Measurements from ENCODE around the gene CMIP.
"Not testable (repeated sequence)": the region's sequence is repeated elsewhere in the genome, so short reads cannot be mapped to it uniquely, and the experiment has no call there.

Gene CMIP

GRCh38 chr16:81421536-81421935 is 23.1 kb upstream of the CMIP start:
- no peak for DNase-seq

- DNase-seq, result not testable (repeated sequence)
Observed at GRCh38 chr16:81422153-81422552, 22.5 kb upstream of the CMIP start.

- DNase-seq, result peak in 1 of 5 donors; percentile 27
Observed at GRCh38 chr16:81424771-81425170, 19.8 kb upstream of the CMIP start.

GRCh38 chr16:81427219-81427618 is 17.4 kb upstream of the CMIP start:
- DNase-seq, result no peak

GRCh38 chr16:81429045-81429521 is 15.5 kb upstream of the CMIP start:
- no peak for DNase-seq

GRCh38 chr16:81431554-81432353 is 12.9 kb upstream of the CMIP start:
- no peak for DNase-seq

- DNase-seq, result no peak
Observed at GRCh38 chr16:81432937-81433557, 11.6 kb upstream of the CMIP start.

- DNase-seq, result no peak
Observed at GRCh38 chr16:81435103-81435502, 9.5 kb upstream of the CMIP start.

- DNase-seq, result no peak
Observed at GRCh38 chr16:81435567-81435966, 9.0 kb upstream of the CMIP start.

GRCh38 chr16:81436386-81436785 is 8.2 kb upstream of the CMIP start:
- no peak for DNase-seq

GRCh38 chr16:81437865-81438264 is 6.7 kb upstream of the CMIP start:
- DNase-seq, result no peak

- no peak for DNase-seq
Observed at GRCh38 chr16:81440888-81441761, 3.5 kb upstream of the CMIP start.

GRCh38 chr16:81442220-81442915 is 2.2 kb upstream of the CMIP start:
- DNase-seq, result no peak

- no peak for DNase-seq
Observed at GRCh38 chr16:81442916-81443687, 1.5 kb upstream of the CMIP start.

GRCh38 chr16:81443688-81444447 is 740 bp upstream of the CMIP start:
- no peak for DNase-seq

- peak in 4 of 5 donors; percentile 13 to 40 (median 27) for DNase-seq
Observed at GRCh38 chr16:81445143-81445961, 744 bp downstream of the CMIP start.

- DNase-seq, result peak in 1 of 5 donors; percentile 29
Observed at GRCh38 chr16:81445966-81446906, 1.6 kb downstream of the CMIP start.

- no peak for DNase-seq
Observed at GRCh38 chr16:81446907-81447268, 2.3 kb downstream of the CMIP start.

Data from T-helper 1 cell (primary cell).